IMR-90 (cell line): ENCODE measurements around the gene PRKN. TPM values are rescaled to one million over a fixed set of nuclear protein-coding genes. Genes with fewer than 3 reads are reported as not detected.
"Not testable (repeated sequence)": the region's sequence is repeated elsewhere in the genome, so short reads cannot be mapped to it uniquely, and the experiment has no call there.

Experiments
- ATAC-seq: fragments of 200-7000 bp; cut with Tn5 transposase; 2 replicates; pipeline ENCODE4 v1.9.1; 2020; ENCODE audit warnings: low read depth, mild to moderate bottlenecking, moderate library complexity
- BruUV-seq: library from RNA; stranded (reverse); fragments of 400-500 nt; replicated peaks from 2 replicates; lab custom pipeline; 2021; lab: Mats Ljungman, UMichigan
- CTCF ChIA-PET: fragments of 300-600 bp; formaldehyde crosslinking; extraction: SDS; loops from one replicate; lab custom pipeline; 2021; ENCODE audit warnings: antibody characterized with exemption; lab: Yijun Ruan, JAX
- POLR2A ChIA-PET: fragments of 300-600 bp; sonication (Branson Sonifier 250); formaldehyde crosslinking; loops from one replicate; lab custom pipeline; 2022; ENCODE audit warnings: antibody characterized with exemption; ENCODE audit not compliant: unreplicated experiment; lab: Charles Lee
- DNase-seq: peaks from one replicate; pipeline ENCODE4 v3.0.0; 2013
- H2AFZ ChIP-seq: replicated peaks from 2 replicates; pipeline ENCODE3; 2013; ENCODE audit warnings: low read length, mild to moderate bottlenecking; ENCODE audit not compliant: poor library complexity
- H2AK5ac ChIP-seq: 2 replicates; pipeline ENCODE4 v1.6.1; 2013; ENCODE audit warnings: low read depth, low read length, inconsistent platforms
- H2AK9ac ChIP-seq: replicated peaks from 2 replicates; pipeline ENCODE3; 2013; ENCODE audit warnings: mild to moderate bottlenecking, low read depth, low read length, moderate library complexity; ENCODE audit not compliant: poor library complexity
- H2BK120ac ChIP-seq: 2 replicates; pipeline ENCODE4 v1.6.1; 2013; ENCODE audit warnings: low read depth, low read length, inconsistent platforms
- H2BK15ac ChIP-seq: 3 replicates; pipeline ENCODE4 v1.6.1; 2013; ENCODE audit warnings: low read depth, low read length, inconsistent platforms
- H2BK20ac ChIP-seq: 2 replicates; pipeline ENCODE4 v1.6.1; 2013; ENCODE audit warnings: low read depth, mild to moderate bottlenecking, inconsistent platforms, low read length, moderate library complexity
- H2BK5ac ChIP-seq: 2 replicates; pipeline ENCODE4 v1.6.1; 2013; ENCODE audit warnings: mild to moderate bottlenecking, low read depth, low read length, inconsistent platforms; ENCODE audit not compliant: poor library complexity, severe bottlenecking
- H3K14ac ChIP-seq: replicated peaks from 2 replicates; pipeline ENCODE4 v1.6.1; 2013; ENCODE audit warnings: low read depth, low read length, inconsistent platforms
- H3K18ac ChIP-seq: 2 replicates; pipeline ENCODE4 v1.6.1; 2013; ENCODE audit warnings: low read depth, low read length, control low read depth
- H3K23ac ChIP-seq: 2 replicates; pipeline ENCODE4 v1.6.1; 2013; ENCODE audit warnings: low read depth, low read length, inconsistent platforms
- H3K27ac ChIP-seq: 2 replicates; pipeline ENCODE4 v1.5.1; 2013; ENCODE audit warnings: mild to moderate bottlenecking, control low read depth, low read length; ENCODE audit not compliant: insufficient read depth
- H3K27me3 ChIP-seq: 2 replicates; pipeline ENCODE4 v1.6.1; 2013; ENCODE audit warnings: low read length; ENCODE audit not compliant: control insufficient read depth, insufficient read depth
- H3K36me3 ChIP-seq: 2 replicates; pipeline ENCODE4 v1.6.1; 2013; ENCODE audit warnings: low read length, mixed read lengths; ENCODE audit not compliant: control insufficient read depth, insufficient read depth
- H3K4ac ChIP-seq: 2 replicates; pipeline ENCODE4 v1.6.1; 2013; ENCODE audit warnings: low read depth, low read length, inconsistent platforms
- H3K4me1 ChIP-seq: 2 replicates; pipeline ENCODE4 v1.6.1; 2013; ENCODE audit warnings: low read length, mixed read lengths; ENCODE audit not compliant: control insufficient read depth, insufficient read depth
- H3K4me2 ChIP-seq: 2 replicates; pipeline ENCODE4 v1.6.1; 2013; ENCODE audit warnings: low read depth, mild to moderate bottlenecking, control low read depth, low read length, moderate library complexity
- H3K4me3 ChIP-seq: 2 replicates; pipeline ENCODE4 v1.5.1; 2013; ENCODE audit warnings: low read depth, mild to moderate bottlenecking, control low read depth, low read length, moderate library complexity; ENCODE audit not compliant: insufficient read depth
- H3K56ac ChIP-seq: 2 replicates; pipeline ENCODE4 v1.6.1; 2013; ENCODE audit warnings: low read length, inconsistent platforms; ENCODE audit not compliant: insufficient read depth; ENCODE audit errors: extremely low read depth
- H3K79me1 ChIP-seq, 2 experiments: 2 replicates each; pipeline ENCODE4 v1.6.1; 2013; ENCODE audit warnings: low read length in 2 of 2, inconsistent platforms in 1 of 2, low read depth in 1 of 2
- H3K9ac ChIP-seq: 2 replicates; pipeline ENCODE4 v1.6.1; 2013; ENCODE audit warnings: low read depth, low read length, control low read depth
- H3K9me1 ChIP-seq: 2 replicates; pipeline ENCODE4 v1.6.1; 2013; ENCODE audit warnings: low read length, inconsistent platforms; ENCODE audit not compliant: insufficient read depth
- H3K9me3 ChIP-seq: 2 replicates; pipeline ENCODE4 v1.6.1; 2013; ENCODE audit warnings: low read length; ENCODE audit not compliant: control insufficient read depth, insufficient read depth
- H4K20me1 ChIP-seq: 2 replicates; pipeline ENCODE4 v1.6.1; 2013; ENCODE audit warnings: low read length, inconsistent platforms; ENCODE audit not compliant: insufficient read depth
- H4K5ac ChIP-seq: 2 replicates; pipeline ENCODE4 v1.6.1; 2013; ENCODE audit warnings: mild to moderate bottlenecking, low read depth, low read length, control low read depth
- H4K8ac ChIP-seq, 2 experiments: 2 replicates each; pipeline ENCODE4 v1.6.1; 2013; ENCODE audit warnings: low read depth in 2 of 2, low read length in 2 of 2, control low read depth in 1 of 2, inconsistent platforms in 1 of 2
- H4K91ac ChIP-seq: 2 replicates; pipeline ENCODE4 v1.6.1; 2013; ENCODE audit warnings: low read depth, low read length, inconsistent platforms; ENCODE audit not compliant: insufficient read depth
- WGBS, 2 experiments: methylation state at CpG; one replicate each; pipeline versions ENCODE4 v1.1.5 to v1.1.7; 2013; ENCODE audit warnings: missing lambda C conversion rate in 2 of 2; ENCODE audit not compliant: insufficient read length in 1 of 2; ENCODE audit errors: extremely low coverage in 2 of 2; 5-methylcytosine and 5-hydroxymethylcytosine counted together
- dilution Hi-C: fragments of 300-500 bp; cut with HindIII; formaldehyde crosslinking; loops from one replicate; pipeline ENCODE4 v1.14.3; 2018; ENCODE audit warnings: low sequenced_read_pairs; ENCODE audit not compliant: unreplicated experiment
- in situ Hi-C: fragments of 300-500 bp; cut with MboI; formaldehyde crosslinking; loops from 3 replicates; pipeline ENCODE4 v1.14.3; 2019; ENCODE audit warnings: low sequenced_read_pairs, inconsistent platforms, mixed read lengths
- intact Hi-C: fragments of 100-400 bp; cut with micrococcal nuclease; formaldehyde crosslinking; loops from 2 replicates; pipeline ENCODE4 v1.10.0; 2022
- polyA plus RNA-seq, 3 experiments: library from polyadenylated mRNA; depleted of rRNA; stranded (reverse); fragments of >200 nt; gene quantifications; 2 replicates each; pipeline ENCODE4 v1.2.3, GENCODE V29; 2012; ENCODE audit warnings: low replicate concordance in 1 of 3
- total RNA-seq: library from RNA; depleted of rRNA; stranded (reverse); fragments of >200 nt; gene quantifications from 2 replicates; pipeline ENCODE4 v1.2.3, GENCODE V29; 2012

PRKN gene
- total and polyA plus RNA-seq, 2 of the 4 experiments (the other 2 are of a cell fraction), result 0.15 to 0.18 TPM

DNA sequence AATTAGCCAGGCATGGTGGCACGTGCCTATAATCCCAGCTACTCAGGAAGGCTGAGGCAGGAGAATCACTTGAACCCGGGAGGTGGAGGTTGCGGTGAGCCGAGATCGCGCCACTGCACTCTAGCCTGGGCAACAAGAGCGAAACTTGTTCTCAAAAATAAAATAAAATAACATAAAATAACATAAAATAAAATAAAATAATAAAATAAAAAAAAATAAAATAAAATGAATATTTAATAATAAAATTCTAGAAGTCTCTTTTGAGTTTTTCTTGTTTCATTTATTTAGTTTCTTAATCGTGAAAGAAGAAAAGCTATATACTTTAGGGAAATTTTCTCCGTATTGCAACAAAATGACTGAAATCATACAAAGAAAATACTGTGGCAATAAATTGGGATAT is 841.0 kb downstream of the PRKN start:
- in situ Hi-C loops, H4K5ac ChIP-seq, ATAC-seq, CTCF ChIA-PET, H3K36me3 ChIP-seq, H3K27me3 ChIP-seq, H2BK5ac ChIP-seq, H4K20me1 ChIP-seq, H3K4me1 ChIP-seq, H3K23ac ChIP-seq, H3K9me1 ChIP-seq, H2BK15ac ChIP-seq, H3K14ac ChIP-seq, H2AK5ac ChIP-seq, H3K4ac ChIP-seq, H2BK120ac ChIP-seq, H3K56ac ChIP-seq, H3K4me3 ChIP-seq, H2AK9ac ChIP-seq, H3K18ac ChIP-seq, dilution Hi-C loops, H2AFZ ChIP-seq, BruUV-seq, H3K4me2 ChIP-seq, H3K79me1 ChIP-seq, H4K8ac ChIP-seq, POLR2A ChIA-PET, H3K9ac ChIP-seq, H2BK20ac ChIP-seq, DNase-seq, intact Hi-C loops, H4K91ac ChIP-seq, H3K27ac ChIP-seq: not testable (repeated sequence)
- H3K9me3 ChIP-seq, result peaks cover 11% of the 10 kb centered on the region
- WGBS, 2 experiments, result no CpG with 5 or more reads among the region's 9 CpGs
